Hepatocyte (in vitro differentiated cells): ENCODE results near the gene FAM3C.

ENCODE experiments used
- EZH2 ChIP-seq: fragments of 200-600 bp; sonication (generic); IDR thresholded peaks from 2 replicates; pipeline ENCODE4 v1.6.1; 2016; ENCODE audit warnings: antibody characterized with exemption, mild to moderate bottlenecking, borderline replicate concordance
- EZH2phosphoT487 ChIP-seq: fragments of 200-600 bp; sonication (generic); IDR thresholded peaks from one replicate; pipeline ENCODE4 v1.6.1; 2018; ENCODE audit warnings: antibody characterized with exemption, mild to moderate bottlenecking, low read depth, moderate library complexity; ENCODE audit not compliant: unreplicated experiment, severe bottlenecking
- TF ChIP-seq, protein P1 (sequence below): fragments of 200-600 bp; sonication (generic); IDR thresholded peaks from 2 replicates; pipeline ENCODE4 v1.5.1; 2016; ENCODE audit warnings: antibody characterized with exemption, mild to moderate bottlenecking; ENCODE audit not compliant: poor library complexity

DNA sequence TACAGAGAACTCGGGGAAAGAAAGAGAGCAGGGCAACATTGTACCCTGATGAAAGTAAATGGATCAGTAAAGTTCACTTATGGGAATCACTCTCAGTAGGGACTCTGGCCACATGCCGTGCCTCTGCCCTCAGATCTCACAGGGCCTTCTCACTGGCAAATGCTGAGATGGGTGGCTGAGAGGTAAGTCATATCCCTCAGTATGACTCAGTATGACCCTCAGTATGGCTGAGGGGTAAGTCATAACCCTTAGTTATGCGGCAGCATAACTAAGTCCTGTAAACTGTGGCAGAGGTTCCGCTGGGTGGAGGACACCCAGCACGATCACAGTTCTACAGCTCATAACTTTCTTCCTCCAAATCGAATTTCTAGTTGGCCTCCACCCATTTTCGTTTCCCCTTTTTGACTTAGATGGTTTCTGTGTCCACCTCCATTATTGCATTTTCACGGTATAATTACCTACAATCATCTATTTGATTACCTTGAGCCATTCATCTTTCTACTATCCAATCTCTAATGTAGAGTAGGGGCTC, 93.8 kb downstream of the FAM3C start:
- TF ChIP-seq, protein P1, sequence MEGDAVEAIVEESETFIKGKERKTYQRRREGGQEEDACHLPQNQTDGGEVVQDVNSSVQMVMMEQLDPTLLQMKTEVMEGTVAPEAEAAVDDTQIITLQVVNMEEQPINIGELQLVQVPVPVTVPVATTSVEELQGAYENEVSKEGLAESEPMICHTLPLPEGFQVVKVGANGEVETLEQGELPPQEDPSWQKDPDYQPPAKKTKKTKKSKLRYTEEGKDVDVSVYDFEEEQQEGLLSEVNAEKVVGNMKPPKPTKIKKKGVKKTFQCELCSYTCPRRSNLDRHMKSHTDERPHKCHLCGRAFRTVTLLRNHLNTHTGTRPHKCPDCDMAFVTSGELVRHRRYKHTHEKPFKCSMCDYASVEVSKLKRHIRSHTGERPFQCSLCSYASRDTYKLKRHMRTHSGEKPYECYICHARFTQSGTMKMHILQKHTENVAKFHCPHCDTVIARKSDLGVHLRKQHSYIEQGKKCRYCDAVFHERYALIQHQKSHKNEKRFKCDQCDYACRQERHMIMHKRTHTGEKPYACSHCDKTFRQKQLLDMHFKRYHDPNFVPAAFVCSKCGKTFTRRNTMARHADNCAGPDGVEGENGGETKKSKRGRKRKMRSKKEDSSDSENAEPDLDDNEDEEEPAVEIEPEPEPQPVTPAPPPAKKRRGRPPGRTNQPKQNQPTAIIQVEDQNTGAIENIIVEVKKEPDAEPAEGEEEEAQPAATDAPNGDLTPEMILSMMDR = no peak
- no peak for TF ChIP-seq EZH2
- no peak for TF ChIP-seq EZH2phosphoT487
